Measurements from ENCODE around the gene TREM1. TPM values are rescaled to one million over a fixed set of nuclear protein-coding genes. Genes with fewer than 3 reads are reported as not detected.

TREM1 gene
- total RNA-seq, 2 donors from 2014 or later = not detected

GRCh38 chr6:41283600-41283999 lies 2.9 kb downstream of the TREM1 start:
- H3K4me3 ChIP-seq (ENCODE audit: low read length) = no peak overlapping the region
- no peaks in the 10 kb centered on the region for H3K36me3 Mint-ChIP-seq (ENCODE audit: low read depth)
- DNase-seq = no peak
- TF ChIP-seq CTCF (conservative IDR thresholded peaks at IDR 0.05) = no peak
- no peak overlapping the region for H3K4me3 Mint-ChIP-seq
- H3K27me3 Mint-ChIP-seq (ENCODE audit: insufficient read depth) = peaks cover 28% of the 10 kb centered on the region
- no peaks in the 10 kb centered on the region for H3K4me1 ChIP-seq (ENCODE audit: control insufficient read depth, insufficient read depth, low read length)
- no peak overlapping the region for H3K9ac ChIP-seq (ENCODE audit: extremely low read depth, low read length, poor library complexity, severe bottlenecking)
- H3K9me3 ChIP-seq (ENCODE audit: control insufficient read depth, low read length) = no peaks in the 10 kb centered on the region
- H3K9me3 Mint-ChIP-seq = no peaks in the 10 kb centered on the region
- no peaks in the 10 kb centered on the region for H3K27me3 ChIP-seq (ENCODE audit: control insufficient read depth, insufficient read depth, low read length, poor library complexity, severe bottlenecking)
- no peaks in the 10 kb centered on the region for H3K36me3 ChIP-seq (ENCODE audit: control insufficient read depth, insufficient read depth, low read length)
- peaks cover 5% of the 10 kb centered on the region for H3K4me1 Mint-ChIP-seq
- no peak overlapping the region for H3K27ac Mint-ChIP-seq
- WGBS, 2 experiments (ENCODE audit: insufficient coverage in 1 of 2, insufficient read length in 1 of 2) = 90 to 93% methylated on average over 3 of the region's 3 CpGs
- H3K27ac ChIP-seq (ENCODE audit: low read depth, low read length) = no peak overlapping the region

- no peak overlapping the region for H3K9ac ChIP-seq (ENCODE audit: extremely low read depth, low read length, poor library complexity, severe bottlenecking)
- H3K27ac Mint-ChIP-seq = no peak overlapping the region
- no peaks in the 10 kb centered on the region for H3K9me3 ChIP-seq (ENCODE audit: control insufficient read depth, low read length)
- no peaks in the 10 kb centered on the region for H3K9me3 Mint-ChIP-seq
- DNase-seq = no peak
- 83% methylated on average over 1 of the region's 1 CpG; no CpG with 5 or more reads in 1 of the 2 experiments for WGBS, 2 experiments (ENCODE audit: insufficient coverage in 1 of 2, insufficient read length in 1 of 2)
- H3K4me1 ChIP-seq (ENCODE audit: control insufficient read depth, insufficient read depth, low read length) = no peaks in the 10 kb centered on the region
- no peak overlapping the region for H3K27ac ChIP-seq (ENCODE audit: low read depth, low read length)
- peaks cover 6% of the 10 kb centered on the region for H3K4me1 Mint-ChIP-seq
- H3K36me3 Mint-ChIP-seq (ENCODE audit: low read depth) = no peaks in the 10 kb centered on the region
- H3K4me3 ChIP-seq (ENCODE audit: low read length) = no peak overlapping the region
- no peaks in the 10 kb centered on the region for H3K36me3 ChIP-seq (ENCODE audit: control insufficient read depth, insufficient read depth, low read length)
- H3K27me3 ChIP-seq (ENCODE audit: control insufficient read depth, insufficient read depth, low read length, poor library complexity, severe bottlenecking) = peaks cover 12% of the 10 kb centered on the region
- H3K27me3 Mint-ChIP-seq (ENCODE audit: insufficient read depth) = peaks cover 28% of the 10 kb centered on the region
- H3K4me3 Mint-ChIP-seq = no peak overlapping the region
- no peak for TF ChIP-seq CTCF (conservative IDR thresholded peaks at IDR 0.05)
Measured at GRCh38 chr6:41280381-41281057, 6.0 kb downstream of the TREM1 start.

GRCh38 chr6:41278699-41279405 lies 7.6 kb downstream of the TREM1 start:
- Mint-ChIP-seq H3K4me1 (peaks cover 6% of the 10 kb centered on the region), H3K4me3 (no peak overlapping the region), H3K36me3 (ENCODE audit: low read depth) (no peaks in the 10 kb centered on the region), H3K27me3 (ENCODE audit: insufficient read depth) (peaks cover 33% of the 10 kb centered on the region), H3K9me3 (no peaks in the 10 kb centered on the region), H3K27ac (no peak overlapping the region)
- no peaks in the 10 kb centered on the region for H3K4me1 ChIP-seq (ENCODE audit: control insufficient read depth, insufficient read depth, low read length)
- TF ChIP-seq CTCF (conservative IDR thresholded peaks at IDR 0.05) = peak; percentile 87
- 37 to 63% methylated on average over 6 to 10 of the region's 10 CpGs for WGBS, 2 experiments (ENCODE audit: insufficient coverage in 1 of 2, insufficient read length in 1 of 2)
- no peaks in the 10 kb centered on the region for H3K9me3 ChIP-seq (ENCODE audit: control insufficient read depth, low read length)
- no peak overlapping the region for H3K27ac ChIP-seq (ENCODE audit: low read depth, low read length)
- H3K4me3 ChIP-seq (ENCODE audit: low read length) = no peak overlapping the region
- peak; percentile 92 for DNase-seq
- no peaks in the 10 kb centered on the region for H3K36me3 ChIP-seq (ENCODE audit: control insufficient read depth, insufficient read depth, low read length)
- H3K27me3 ChIP-seq (ENCODE audit: control insufficient read depth, insufficient read depth, low read length, poor library complexity, severe bottlenecking) = peaks cover 12% of the 10 kb centered on the region
- H3K9ac ChIP-seq (ENCODE audit: extremely low read depth, low read length, poor library complexity, severe bottlenecking) = no peak overlapping the region

All from endodermal cell (in vitro differentiated cells).